ACC112 (cell line): ENCODE results near the gene TUBB3.
"Not testable (repeated sequence)": the region's sequence is repeated elsewhere in the genome, so short reads cannot be mapped to it uniquely, and the experiment has no call there.

Source experiments
- H2AFZ ChIP-seq: fragments of 200-600 bp; sonication (generic); one replicate; pipeline ENCODE4 v1.6.0; 2017; ENCODE audit warnings: antibody characterized with exemption, low read length; ENCODE audit not compliant: unreplicated experiment
- H3K27ac ChIP-seq: fragments of 200-600 bp; sonication (generic); 2 replicates; pipeline ENCODE4 v1.5.1; 2014; ENCODE audit warnings: low read depth, mild to moderate bottlenecking, antibody characterized with exemption, low read length, moderate library complexity
- H3K27me3 ChIP-seq: fragments of 200-600 bp; sonication (generic); 2 replicates; pipeline ENCODE4 v1.6.1; 2014; ENCODE audit warnings: mild to moderate bottlenecking, antibody characterized with exemption, low read length, moderate library complexity, mixed read lengths; ENCODE audit not compliant: insufficient read depth
- H3K36me3 ChIP-seq: fragments of 200-600 bp; sonication (generic); 2 replicates; pipeline ENCODE4 v1.6.1; 2016; ENCODE audit warnings: mild to moderate bottlenecking, antibody characterized with exemption, low read length, moderate library complexity, mixed read lengths; ENCODE audit not compliant: insufficient read depth
- H3K4me1 ChIP-seq: fragments of 200-600 bp; sonication (generic); one replicate; pipeline ENCODE4 v1.6.1; 2016; ENCODE audit warnings: low read length, mixed read lengths; ENCODE audit not compliant: insufficient read depth, unreplicated experiment, control insufficient read depth
- H3K4me3 ChIP-seq: fragments of 200-600 bp; sonication (generic); 2 replicates; pipeline ENCODE4 v1.5.1; 2014; ENCODE audit warnings: mild to moderate bottlenecking, low read depth, low read length
- H3K79me2 ChIP-seq: fragments of 200-600 bp; sonication (generic); one replicate; pipeline ENCODE4 v1.6.0; 2016; ENCODE audit warnings: low read length; ENCODE audit not compliant: control insufficient read depth, unreplicated experiment, insufficient read depth

TUBB3 gene

DNA sequence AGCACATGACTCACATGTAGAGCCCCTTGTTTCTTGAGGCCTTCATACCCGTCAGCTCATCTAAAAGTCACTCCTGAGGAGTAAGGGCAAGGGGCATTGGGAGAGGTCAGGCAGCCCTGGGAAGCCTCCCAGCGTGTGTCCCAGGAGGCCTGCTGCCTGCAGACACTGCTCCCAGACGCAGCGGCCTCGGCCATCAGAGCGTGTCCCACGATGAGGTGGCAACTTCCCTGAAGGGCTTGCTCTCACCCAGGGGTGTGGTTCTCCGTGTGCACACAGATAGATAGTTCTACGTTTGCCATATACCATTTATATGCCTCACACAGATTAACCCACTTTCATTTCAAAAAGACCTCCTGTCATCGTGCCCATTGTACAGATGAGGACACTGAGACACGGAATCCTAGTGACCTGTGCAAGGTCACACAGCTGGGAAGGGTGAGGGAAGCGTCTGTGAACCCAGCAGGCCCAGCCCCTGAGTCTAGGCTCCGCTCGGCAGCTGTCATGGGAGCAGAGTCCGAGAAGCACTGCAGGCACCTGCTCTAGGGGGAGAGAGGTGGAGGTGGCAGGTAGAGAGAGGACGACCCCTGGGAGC lies 8.3 kb downstream of the TUBB3 start:
- no peaks in the 10 kb centered on the region for H3K4me1 ChIP-seq
- no peak overlapping the region for H3K27ac ChIP-seq
- peaks cover 5% of the 10 kb centered on the region for H3K79me2 ChIP-seq
- H3K36me3 ChIP-seq = peaks cover 38% of the 10 kb centered on the region
- H2AFZ ChIP-seq = no peak overlapping the region
- H3K4me3 ChIP-seq = no peak overlapping the region
- H3K27me3 ChIP-seq = no peaks in the 10 kb centered on the region

- Histone ChIP-seq H3K36me3 (peaks cover 38% of the 10 kb centered on the region), H3K27me3 (no peaks in the 10 kb centered on the region), H3K79me2 (peaks cover 5% of the 10 kb centered on the region), H3K4me3 (no peak overlapping the region), H2AFZ (no peak overlapping the region), H3K27ac (no peak overlapping the region), H3K4me1 (no peaks in the 10 kb centered on the region)
These were observed 8.8 kb downstream of the TUBB3 start for GRCh38 chr16:89931964-89932363.

DNA sequence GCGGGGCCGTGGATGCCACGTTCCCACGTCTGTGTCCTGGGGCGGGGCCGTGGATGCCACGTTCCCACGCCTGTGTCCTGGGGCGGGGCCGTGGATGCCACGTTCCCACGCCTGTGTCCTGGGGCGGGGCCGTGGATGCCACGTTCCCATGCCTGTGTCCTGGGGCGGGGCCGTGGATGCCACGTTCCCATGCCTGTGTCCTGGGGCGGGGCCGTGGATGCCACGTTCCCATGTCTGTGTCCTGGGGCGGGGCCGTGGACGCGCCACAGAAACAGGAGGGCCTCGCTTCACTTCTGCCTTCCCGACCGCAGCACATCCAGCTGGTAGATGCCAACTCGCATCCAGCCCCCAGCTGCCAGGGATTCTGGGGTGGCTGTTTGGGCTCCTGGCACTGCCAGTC lies 10.9 kb downstream of the TUBB3 start:
- not testable (repeated sequence) for H2AFZ ChIP-seq, H3K79me2 ChIP-seq, H3K27ac ChIP-seq, H3K4me3 ChIP-seq, H3K27me3 ChIP-seq, H3K4me1 ChIP-seq
- peaks cover 34% of the 10 kb centered on the region for H3K36me3 ChIP-seq

GRCh38 chr16:89934611-89935553 lies 11.7 kb downstream of the TUBB3 start:
- H2AFZ ChIP-seq = no peak overlapping the region
- no peaks in the 10 kb centered on the region for H3K27me3 ChIP-seq
- no peaks in the 10 kb centered on the region for H3K79me2 ChIP-seq
- H3K4me1 ChIP-seq = no peaks in the 10 kb centered on the region
- H3K4me3 ChIP-seq = no peak overlapping the region
- no peak overlapping the region for H3K27ac ChIP-seq
- peaks cover 30% of the 10 kb centered on the region for H3K36me3 ChIP-seq

GRCh38 chr16:89935620-89936019 lies 12.5 kb downstream of the TUBB3 start:
- not testable (repeated sequence) for H2AFZ ChIP-seq, H3K79me2 ChIP-seq, H3K27me3 ChIP-seq, H3K4me3 ChIP-seq, H3K27ac ChIP-seq, H3K4me1 ChIP-seq
- H3K36me3 ChIP-seq = peaks cover 30% of the 10 kb centered on the region

DNA sequence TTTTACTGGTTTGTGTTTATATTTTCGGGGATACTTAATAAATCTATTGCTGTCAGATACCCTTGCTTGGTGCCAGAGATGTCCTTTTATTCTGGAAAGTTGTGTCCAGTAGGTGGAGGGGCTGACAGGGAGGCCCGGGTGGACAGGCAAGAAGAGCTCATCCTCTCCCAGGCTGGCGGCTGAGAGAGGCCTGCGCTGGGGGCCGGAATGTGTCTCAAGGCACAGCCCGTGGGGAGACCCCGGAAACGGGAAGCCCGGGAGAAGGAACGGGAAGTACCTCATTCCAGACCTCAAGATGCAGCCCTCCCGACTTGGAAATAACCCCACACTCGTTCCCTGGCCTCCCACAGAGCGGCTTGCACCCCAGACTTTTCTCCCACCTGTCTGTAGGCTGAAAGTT lies 12.9 kb downstream of the TUBB3 start:
- Histone ChIP-seq H3K4me3 (no peak overlapping the region), H3K27ac (no peak overlapping the region), H3K79me2 (no peaks in the 10 kb centered on the region), H3K27me3 (no peaks in the 10 kb centered on the region), H3K36me3 (peaks cover 29% of the 10 kb centered on the region), H3K4me1 (no peaks in the 10 kb centered on the region), H2AFZ (no peak overlapping the region)

- no peaks in the 10 kb centered on the region for H3K27me3 ChIP-seq
- H3K4me1 ChIP-seq = no peaks in the 10 kb centered on the region
- no peak overlapping the region for H3K4me3 ChIP-seq
- peaks cover 24% of the 10 kb centered on the region for H3K36me3 ChIP-seq
- no peak overlapping the region for H3K27ac ChIP-seq
- H2AFZ ChIP-seq = no peak overlapping the region
- no peaks in the 10 kb centered on the region for H3K79me2 ChIP-seq
These were observed 13.4 kb downstream of the TUBB3 start for GRCh38 chr16:89936508-89936907.

DNA sequence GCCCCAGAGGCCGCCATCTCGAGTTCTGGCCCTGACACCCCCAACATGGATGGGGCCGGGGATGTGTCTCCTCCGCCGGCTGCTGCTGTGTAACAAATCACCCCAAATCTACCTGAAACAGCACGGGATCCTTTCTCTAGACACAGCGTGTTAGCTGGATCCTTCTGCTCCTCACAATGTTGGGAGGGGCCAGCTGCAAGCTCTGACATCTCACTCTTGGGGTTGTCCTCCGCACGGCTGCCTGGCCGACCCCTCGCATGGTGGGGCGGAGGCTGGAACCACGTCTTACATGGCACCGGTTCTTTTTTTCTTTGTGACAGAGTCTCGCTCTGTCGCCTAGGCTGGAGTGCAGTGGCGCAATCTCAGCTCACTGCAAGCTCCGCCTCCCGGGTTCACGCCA lies 13.8 kb downstream of the TUBB3 start:
- no peak overlapping the region for H2AFZ ChIP-seq
- H3K36me3 ChIP-seq = peaks cover 20% of the 10 kb centered on the region
- H3K4me3 ChIP-seq = no peak overlapping the region

DNA sequence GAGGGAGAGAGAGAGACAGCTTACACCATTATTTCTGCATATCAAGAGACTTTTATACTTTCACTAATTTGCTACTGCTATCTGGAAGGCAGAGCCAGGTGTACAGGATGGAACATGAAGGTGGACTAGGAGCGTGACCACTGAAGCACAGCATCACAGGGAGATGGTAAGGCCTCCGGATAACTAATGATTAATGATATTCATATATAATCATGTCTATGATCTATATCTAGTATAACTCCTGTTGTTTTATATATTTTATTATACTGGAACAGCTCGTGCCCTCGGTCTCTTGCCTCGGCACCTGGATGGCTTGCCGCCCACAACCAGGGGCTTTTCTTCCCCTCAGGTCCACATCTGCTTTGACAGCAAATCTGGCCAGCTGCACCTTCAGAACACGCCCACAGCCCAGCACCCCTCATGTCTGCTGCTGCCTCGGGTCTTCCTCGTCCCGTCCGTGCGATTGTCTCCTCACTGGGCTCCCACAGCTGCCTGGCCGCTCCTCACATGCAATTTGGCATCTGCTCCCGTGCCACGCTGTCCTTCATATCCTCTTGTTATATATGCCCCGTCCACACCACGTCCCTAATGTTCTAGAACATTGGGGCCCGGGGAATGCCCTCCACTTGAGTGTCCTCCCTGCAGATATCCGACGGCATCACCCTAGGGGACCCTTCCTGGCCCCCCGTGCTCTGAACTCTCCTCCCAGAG lies 15.2 kb downstream of the TUBB3 start:
- Histone ChIP-seq H3K27me3 (no peaks in the 10 kb centered on the region), H3K27ac (no peak overlapping the region), H3K4me1 (no peaks in the 10 kb centered on the region), H3K4me3 (no peak overlapping the region), H3K79me2 (no peaks in the 10 kb centered on the region), H2AFZ (no peak overlapping the region), H3K36me3 (peaks cover 15% of the 10 kb centered on the region)

More for the DNA sequence above, 13.8 kb downstream of the TUBB3 start:
- no peaks in the 10 kb centered on the region for H3K79me2 ChIP-seq
- H3K4me1 ChIP-seq = no peaks in the 10 kb centered on the region
- no peaks in the 10 kb centered on the region for H3K27me3 ChIP-seq
- no peak overlapping the region for H3K27ac ChIP-seq

GRCh38 chr16:89944773-89945172 lies 21.6 kb downstream of the TUBB3 start:
- Histone ChIP-seq H3K4me3 (no peak overlapping the region), H3K36me3 (no peaks in the 10 kb centered on the region), H3K4me1 (peaks cover 10% of the 10 kb centered on the region), H3K27ac (no peak overlapping the region), H2AFZ (no peak overlapping the region), H3K27me3 (0 out of 2 replicates have a peak, but pooled peaks cover 4% of the 10 kb centered on the region), H3K79me2 (no peaks in the 10 kb centered on the region)
